ENCODE results near the gene PAQR8.
A peak's percentile ranks its signal among the peaks of the same experiment; 100 is the strongest.
"Not testable (repeated sequence)": the region's sequence is repeated elsewhere in the genome, so short reads cannot be mapped to it uniquely, and the experiment has no call there.

The PAQR8 gene

GRCh38 chr6:52377538-52378221, 15.7 kb downstream of the PAQR8 start:
- no peak for DNase-seq

DNA sequence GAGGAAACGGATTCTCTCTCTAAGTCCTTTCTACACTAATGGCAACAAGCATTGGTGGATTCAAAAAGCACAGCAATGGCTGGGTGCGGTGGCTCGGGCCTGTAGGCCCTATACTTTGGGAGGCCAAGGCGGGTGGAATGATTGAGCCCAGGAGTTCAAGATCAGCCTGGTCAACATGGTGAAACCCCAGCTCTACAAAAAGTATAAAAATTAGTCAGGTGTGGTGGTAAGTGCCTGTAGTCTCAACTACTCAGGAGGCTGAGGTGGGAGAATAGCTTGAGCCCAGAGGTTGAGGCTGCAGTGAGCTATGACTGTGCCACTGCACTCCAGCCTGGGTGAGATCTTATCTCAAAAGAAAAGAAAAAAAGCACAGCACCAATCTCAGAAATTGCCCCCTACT, 19.3 kb downstream of the PAQR8 start:
- DNase-seq = no peak

DNA sequence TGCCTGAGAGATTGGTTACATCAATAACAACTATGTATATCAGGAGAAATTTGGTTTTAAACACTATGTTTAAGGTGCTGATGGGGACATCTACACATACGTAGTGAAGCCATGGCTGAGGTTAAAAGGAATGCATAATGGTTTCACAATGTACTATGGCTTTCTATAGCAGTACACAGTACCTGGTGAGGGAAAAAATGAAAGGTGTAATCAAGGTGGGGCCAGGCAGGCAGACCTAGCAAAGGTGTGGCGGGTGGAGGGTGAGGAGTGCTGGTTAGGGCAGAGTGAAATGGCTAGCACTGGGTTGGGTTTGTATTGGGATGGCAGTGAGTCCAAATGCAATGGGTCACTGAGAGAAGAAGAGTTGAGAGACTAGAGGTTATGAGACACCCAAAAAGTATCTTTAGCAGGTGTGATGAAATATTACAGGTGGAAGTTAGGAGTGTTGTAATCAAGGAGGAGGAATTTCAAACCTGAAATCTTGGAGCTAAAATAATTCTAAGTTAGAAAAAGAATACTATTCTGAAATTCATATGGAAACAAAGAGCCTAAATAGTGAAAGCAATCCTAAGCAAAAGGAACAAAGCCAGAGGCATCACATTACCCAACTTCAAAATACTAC, 22.3 kb downstream of the PAQR8 start:
- DNase-seq = no peak

GRCh38 chr6:52385074-52385473, 23.1 kb downstream of the PAQR8 start:
- no peak for DNase-seq

- not testable (repeated sequence) for DNase-seq
These were observed 26.2 kb downstream of the PAQR8 start for GRCh38 chr6:52388119-52388518.

DNA sequence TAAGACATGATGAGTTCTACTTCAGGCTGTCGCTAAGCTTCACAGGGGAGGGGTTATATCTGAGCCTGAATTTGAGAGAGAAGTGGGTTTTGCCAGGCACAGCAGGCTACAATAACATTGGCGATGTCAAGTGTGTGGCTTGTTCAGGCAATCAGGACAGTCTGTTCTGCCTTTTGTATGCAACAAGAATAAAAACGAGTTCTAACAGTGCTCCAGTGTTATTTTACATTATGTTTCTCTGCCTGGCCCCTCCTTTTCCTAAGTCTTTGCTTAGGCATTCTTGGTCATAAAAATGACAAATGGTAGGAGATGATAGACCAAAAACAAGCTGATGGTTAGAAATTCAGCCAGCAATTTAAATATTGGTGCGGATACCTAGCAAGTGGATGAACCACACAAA, 26.8 kb downstream of the PAQR8 start:
- DNase-seq = no peak

DNA sequence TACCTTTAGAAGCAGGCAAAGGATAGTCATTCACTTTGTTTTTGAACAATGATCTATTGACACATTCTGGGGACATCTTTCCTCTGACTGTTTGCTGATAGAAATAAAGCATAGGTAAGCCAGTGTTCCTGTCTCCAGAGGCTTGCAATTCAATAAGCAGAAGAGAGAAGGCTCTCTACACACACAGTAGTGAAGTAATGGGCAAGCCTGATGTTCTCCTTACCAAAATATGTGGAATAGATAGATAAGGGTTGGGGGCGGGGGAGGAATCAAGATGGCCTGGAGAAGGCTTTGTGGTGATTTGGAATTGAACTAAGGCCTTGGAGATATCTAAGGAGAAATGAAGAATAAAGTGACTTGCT, 27.3 kb downstream of the PAQR8 start:
- no peak for DNase-seq

DNA sequence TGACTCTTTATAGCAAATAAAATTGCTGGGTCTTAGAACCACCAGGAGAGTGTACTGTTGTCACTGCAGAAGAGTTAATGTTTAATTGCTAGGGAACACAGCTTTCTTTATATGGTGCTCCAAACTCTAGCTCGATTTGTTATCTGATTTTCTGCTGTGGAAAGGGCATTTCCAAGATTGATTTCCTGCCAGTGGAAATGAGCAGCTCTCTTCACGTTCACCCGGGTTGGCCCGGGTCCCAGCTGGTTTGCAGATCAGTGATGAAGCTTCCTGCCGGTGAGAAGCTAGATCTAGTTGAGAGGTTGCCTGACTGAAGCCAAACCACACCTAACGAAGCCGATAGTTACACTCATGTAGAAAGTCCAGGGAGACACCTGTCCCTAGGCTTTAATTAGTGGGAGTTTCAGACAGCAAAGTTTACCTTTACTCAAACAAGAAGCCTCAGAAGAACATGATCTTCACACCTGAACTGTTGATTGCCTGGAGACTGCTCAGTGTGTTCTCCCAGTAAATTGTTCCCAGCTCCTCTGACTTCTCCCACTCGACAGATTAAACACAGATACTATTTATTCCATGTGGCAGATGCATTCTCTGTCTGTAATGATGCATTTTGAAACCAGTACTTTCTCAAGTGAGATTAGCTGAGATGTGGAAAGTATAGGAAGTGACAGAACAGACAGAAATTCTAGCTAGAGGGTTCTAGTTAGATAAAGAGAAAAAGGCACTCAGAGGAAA, 27.8 kb downstream of the PAQR8 start:
- DNase-seq = no peak

DNA sequence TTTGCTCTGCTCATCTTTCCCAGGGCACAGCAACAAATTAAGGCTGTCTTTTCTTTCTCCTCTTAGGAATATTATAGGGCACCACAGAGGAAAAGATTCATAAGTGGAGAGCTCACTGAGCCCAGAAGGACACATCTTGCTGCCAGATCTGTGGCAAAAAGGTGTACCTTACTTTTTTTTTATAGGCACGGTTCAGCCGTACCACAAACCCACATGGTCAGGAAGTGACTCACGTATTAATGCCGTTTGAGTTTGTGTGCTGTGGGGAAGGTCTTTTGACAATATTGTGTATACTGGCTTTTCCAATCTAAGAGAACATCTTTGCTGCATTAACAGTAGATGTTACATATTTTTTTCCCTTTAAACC, 28.4 kb downstream of the PAQR8 start:
- no peak for DNase-seq

DNA sequence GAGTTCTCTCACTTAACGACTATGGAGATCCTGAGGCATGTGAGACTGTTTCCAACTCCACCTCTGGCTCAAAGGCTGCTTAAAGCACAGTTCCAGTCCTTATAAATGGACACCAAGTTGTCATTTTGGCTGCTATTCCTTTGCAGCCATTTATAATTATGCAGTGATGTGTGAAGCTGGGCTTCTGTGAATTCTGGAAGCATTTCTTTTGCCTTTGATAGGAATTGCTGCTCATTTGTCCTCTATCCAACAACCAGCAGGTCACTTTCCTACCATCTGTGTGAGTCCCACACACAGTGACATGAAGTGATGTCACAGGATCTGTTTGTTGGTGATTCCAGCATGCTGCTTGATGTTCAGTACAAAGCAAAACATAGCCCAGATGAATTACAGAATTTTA, 29.6 kb downstream of the PAQR8 start:
- no peak for DNase-seq

GRCh38 chr6:52392944-52393343, 31.0 kb downstream of the PAQR8 start:
- no peak for DNase-seq

GRCh38 chr6:52393780-52394179, 31.8 kb downstream of the PAQR8 start:
- no peak for DNase-seq

- DNase-seq = no peak
These were observed 32.3 kb downstream of the PAQR8 start for GRCh38 chr6:52394251-52394666.

DNA sequence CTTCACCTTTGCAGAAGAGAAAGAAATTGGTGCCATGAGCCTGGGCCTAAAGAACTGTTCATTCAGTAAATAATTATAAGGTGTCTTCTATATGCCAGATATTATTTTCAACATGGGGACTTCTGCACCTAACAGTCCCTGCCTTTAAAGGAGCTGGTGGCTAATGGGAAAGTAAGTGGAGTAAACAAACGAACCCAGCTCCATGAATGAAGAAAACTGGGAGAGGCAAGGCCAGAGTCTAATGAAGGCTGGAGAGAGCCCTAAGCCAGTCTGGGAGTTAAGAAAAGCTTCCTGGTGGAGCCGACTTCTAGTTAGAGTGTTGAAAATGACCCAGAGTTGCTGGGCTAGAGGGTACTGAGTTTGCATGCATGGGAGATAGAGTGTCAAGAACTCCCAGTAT, 34.0 kb downstream of the PAQR8 start:
- DNase-seq = no peak

- DNase-seq = peak; percentile 40
These were observed 37.8 kb downstream of the PAQR8 start for GRCh38 chr6:52399511-52400312.

DNA sequence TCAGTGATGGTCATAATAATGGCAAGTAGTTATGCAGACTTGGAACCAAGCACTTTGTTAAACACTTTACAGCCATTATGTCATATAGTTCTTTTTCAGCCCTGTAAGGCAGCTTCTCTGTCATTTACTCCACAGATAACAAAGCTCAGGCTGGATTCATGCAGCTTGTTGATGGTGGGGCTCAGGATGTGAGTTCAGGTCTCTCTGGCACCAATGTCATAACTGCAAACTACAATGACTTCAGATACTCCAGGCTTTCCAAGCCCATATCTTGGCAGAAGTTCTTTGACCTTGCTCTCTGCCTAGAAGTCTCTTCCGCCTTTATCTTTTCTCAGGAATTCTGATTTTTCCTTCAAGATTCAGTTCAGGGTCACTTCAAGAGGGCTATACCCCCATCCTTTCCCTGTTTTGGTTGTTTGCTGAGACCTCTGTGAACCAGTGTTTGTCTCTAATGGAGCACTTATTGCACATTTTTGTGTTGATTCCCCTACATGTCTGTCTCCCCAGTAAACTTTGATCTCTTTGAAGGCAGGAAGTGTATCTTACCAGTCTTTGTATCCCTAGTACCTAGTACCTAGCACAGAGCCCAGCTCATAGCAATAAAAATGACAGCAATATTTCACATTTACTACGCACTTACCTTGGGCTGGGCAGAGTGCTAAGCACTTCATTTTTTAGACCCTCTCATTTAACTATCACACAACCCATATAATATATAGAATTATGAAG, 38.5 kb downstream of the PAQR8 start:
- no peak for DNase-seq

GRCh38 chr6:52403086-52403485, 41.1 kb downstream of the PAQR8 start:
- no peak for DNase-seq

- no peak for DNase-seq
These were observed 41.7 kb downstream of the PAQR8 start for GRCh38 chr6:52403627-52404026.

GRCh38 chr6:52405243-52405642, 43.3 kb downstream of the PAQR8 start:
- DNase-seq = no peak

GRCh38 chr6:52407467-52407866, 45.5 kb downstream of the PAQR8 start:
- DNase-seq = no peak

DNA sequence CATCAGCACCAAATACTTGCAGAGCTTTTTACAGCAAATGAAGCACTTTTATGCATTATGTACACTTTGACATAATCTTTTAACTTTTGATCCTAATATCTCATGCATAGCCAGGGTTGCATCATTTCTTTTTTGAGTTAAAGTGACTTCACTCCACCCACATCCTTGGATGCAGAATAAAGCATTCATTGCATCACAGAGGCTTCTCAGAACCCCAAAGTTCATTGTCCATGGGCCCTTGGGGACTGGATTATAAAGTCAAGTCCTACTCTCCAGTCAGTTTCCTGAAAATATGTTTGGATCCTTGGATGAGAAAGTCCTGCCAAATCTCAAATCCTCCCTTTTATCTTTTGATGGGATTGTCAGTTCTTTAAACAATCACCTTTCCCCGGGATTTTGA, 47.5 kb downstream of the PAQR8 start:
- DNase-seq = no peak

DNA sequence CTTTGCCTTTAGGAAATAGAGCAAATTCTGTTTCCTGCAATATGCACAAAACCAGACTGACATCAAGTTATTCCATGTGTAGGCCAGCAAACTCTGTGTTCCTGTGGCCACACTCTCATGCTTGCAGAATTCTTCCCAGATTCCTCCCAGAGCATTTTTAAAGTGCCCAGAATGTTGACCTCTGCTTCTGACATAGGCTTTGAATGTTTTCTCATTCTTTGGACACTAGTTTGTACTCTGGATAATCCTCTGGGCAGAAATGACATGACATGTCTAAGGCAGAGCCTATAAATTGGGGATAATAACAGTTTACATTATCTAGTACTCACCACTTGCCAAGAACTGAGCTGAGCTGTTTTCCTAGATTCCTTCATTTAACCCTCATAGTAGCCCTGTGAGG, 49.0 kb downstream of the PAQR8 start:
- no peak for DNase-seq

DNA sequence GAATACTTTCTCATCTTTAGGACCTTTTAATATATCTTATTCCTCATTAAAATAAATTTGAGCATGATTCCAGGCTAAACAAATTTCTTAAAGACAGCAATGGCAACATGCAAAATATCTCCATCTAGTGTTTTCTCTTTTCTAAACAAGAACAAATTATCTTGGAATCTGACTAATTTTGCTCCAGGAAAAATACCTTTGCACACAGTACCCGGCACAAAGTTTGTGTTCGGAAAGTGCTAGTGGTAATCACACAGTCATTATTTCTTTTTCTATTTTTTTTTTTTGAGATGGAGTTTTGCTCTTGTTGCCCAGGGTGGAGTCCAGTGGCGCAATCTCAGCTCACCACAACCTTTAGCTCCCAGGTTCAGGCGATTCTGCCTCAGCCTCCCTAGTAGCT, 50.0 kb downstream of the PAQR8 start:
- no peak for DNase-seq
